Mesothelial cell of epicardium (in vitro differentiated cells): ENCODE results near the gene ATXN7L1. TPM values are rescaled to one million over a fixed set of nuclear protein-coding genes. Genes with fewer than 3 reads are reported as not detected.

ENCODE experiments used
- DNase-seq, 2 experiments: peaks; one replicate each; pipeline ENCODE4 v3.0.0; 2021; ENCODE audit warnings: low spot score in 2 of 2; ENCODE audit not compliant: unreplicated experiment in 2 of 2
- H3K27ac Mint-ChIP-seq: 2 replicates; pipeline ENCODE4 v1.8.0; 2021; ENCODE audit warnings: mixed read lengths
- H3K27me3 Mint-ChIP-seq: 2 replicates; pipeline ENCODE4 v1.8.0; 2021; ENCODE audit warnings: low read depth, mixed read lengths
- H3K36me3 Mint-ChIP-seq: 2 replicates; pipeline ENCODE4 v1.8.0; 2021; ENCODE audit warnings: mixed read lengths
- H3K4me1 Mint-ChIP-seq: 2 replicates; pipeline ENCODE4 v1.8.0; 2021; ENCODE audit warnings: mixed read lengths
- H3K4me3 Mint-ChIP-seq: 2 replicates; pipeline ENCODE4 v1.8.0; 2021; ENCODE audit warnings: mild to moderate bottlenecking, moderate library complexity, mixed read lengths
- H3K9me3 Mint-ChIP-seq: 2 replicates; pipeline ENCODE4 v1.8.0; 2021; ENCODE audit warnings: mixed read lengths
- CTCF ChIP-seq: fragments of 200-600 bp; sonication (generic); IDR thresholded peaks from one replicate; pipeline ENCODE4 v1.5.0; 2021; ENCODE audit warnings: antibody characterized with exemption; ENCODE audit not compliant: unreplicated experiment
- total RNA-seq: library from RNA; stranded (reverse); gene quantifications from 3 replicates; pipeline ENCODE4 v1.2.1, GENCODE V29; 2021

The ATXN7L1 gene
- total RNA-seq, 1 donor from 2014 or later: 18.0 TPM

- Mint-ChIP-seq H3K27me3 (no peaks in the 10 kb centered on the region), H3K4me1 (no peaks in the 10 kb centered on the region), H3K36me3 (no peaks in the 10 kb centered on the region), H3K9me3 (no peaks in the 10 kb centered on the region), H3K27ac (no peak overlapping the region), H3K4me3 (no peak overlapping the region)
- TF ChIP-seq CTCF: no peak
- DNase-seq: no peak
Observed at GRCh38 chr7:105863876-105864275, 12.5 kb downstream of the ATXN7L1 start.

- Mint-ChIP-seq H3K36me3 (no peaks in the 10 kb centered on the region), H3K27ac (no peak overlapping the region), H3K4me3 (no peak overlapping the region), H3K9me3 (no peaks in the 10 kb centered on the region), H3K4me1 (no peaks in the 10 kb centered on the region), H3K27me3 (no peaks in the 10 kb centered on the region)
- TF ChIP-seq CTCF: no peak
- no peak for DNase-seq
Observed at GRCh38 chr7:105862770-105863169, 13.6 kb downstream of the ATXN7L1 start.

GRCh38 chr7:105862276-105862675 lies 14.1 kb downstream of the ATXN7L1 start:
- Mint-ChIP-seq H3K4me3 (no peak overlapping the region), H3K9me3 (no peaks in the 10 kb centered on the region), H3K27me3 (no peaks in the 10 kb centered on the region), H3K4me1 (no peaks in the 10 kb centered on the region), H3K36me3 (no peaks in the 10 kb centered on the region), H3K27ac (no peak overlapping the region)
- TF ChIP-seq CTCF: no peak
- DNase-seq: no peak

GRCh38 chr7:105861224-105861623 lies 15.2 kb downstream of the ATXN7L1 start:
- H3K4me3 Mint-ChIP-seq: no peak overlapping the region
- no peaks in the 10 kb centered on the region for H3K27me3 Mint-ChIP-seq
- no peak overlapping the region for H3K27ac Mint-ChIP-seq
- no peaks in the 10 kb centered on the region for H3K4me1 Mint-ChIP-seq
- no peak for TF ChIP-seq CTCF
- H3K36me3 Mint-ChIP-seq: no peaks in the 10 kb centered on the region
- no peaks in the 10 kb centered on the region for H3K9me3 Mint-ChIP-seq
- DNase-seq: no peak

- H3K27ac Mint-ChIP-seq: no peak overlapping the region
Observed at GRCh38 chr7:105860793-105861192, 15.6 kb downstream of the ATXN7L1 start.

More at GRCh38 chr7:105860793-105861192, 15.6 kb downstream of the ATXN7L1 start:
- Mint-ChIP-seq H3K4me3 (no peak overlapping the region), H3K9me3 (no peaks in the 10 kb centered on the region), H3K27me3 (no peaks in the 10 kb centered on the region), H3K4me1 (no peaks in the 10 kb centered on the region), H3K36me3 (no peaks in the 10 kb centered on the region)
- no peak for DNase-seq
- TF ChIP-seq CTCF: no peak
